Measurements from ENCODE around the gene AKAP13. TPM values are rescaled to one million over a fixed set of nuclear protein-coding genes. Genes with fewer than 3 reads are reported as not detected.
A peak's percentile ranks its signal among the peaks of the same experiment; 100 is the strongest.
"Not testable (repeated sequence)": the region's sequence is repeated elsewhere in the genome, so short reads cannot be mapped to it uniquely, and the experiment has no call there.

The AKAP13 gene
- total RNA-seq, 4 donors from 2014 or later = 128 to 460 (median 243) TPM

GRCh38 chr15:85429522-85429921, 49.1 kb downstream of the AKAP13 start:
- H3K36me3 ChIP-seq = no peaks in the 10 kb centered on the region
- no peaks in the 10 kb centered on the region for H3K9me3 ChIP-seq
- TF ChIP-seq POLR2A (IDR thresholded peaks at IDR 0.05) = no peak
- intact Hi-C loops (cut with DNase I; ENCODE audit: low total_unique reads) = no loop called here
- no peaks in the 10 kb centered on the region for H3K4me1 ChIP-seq
- no peaks in the 10 kb centered on the region for H3K27me3 ChIP-seq
- no peak overlapping the region for H3K27ac ChIP-seq
- no peak overlapping the region for H3K4me3 ChIP-seq
- DNase-seq = no peak

GRCh38 chr15:85430406-85431204, 50.2 kb downstream of the AKAP13 start:
- no peak overlapping the region for H3K4me3 ChIP-seq
- no peaks in the 10 kb centered on the region for H3K27me3 ChIP-seq
- DNase-seq = no peak
- no peaks in the 10 kb centered on the region for H3K36me3 ChIP-seq
- no peak for TF ChIP-seq POLR2A (IDR thresholded peaks at IDR 0.05)
- no peak for TF ChIP-seq CTCF (IDR thresholded peaks at IDR 0.05)
- H3K4me1 ChIP-seq = no peaks in the 10 kb centered on the region
- intact Hi-C loops (cut with DNase I; ENCODE audit: low total_unique reads) = no loop called here
- H3K27ac ChIP-seq = no peak overlapping the region
- no peaks in the 10 kb centered on the region for H3K9me3 ChIP-seq

DNA sequence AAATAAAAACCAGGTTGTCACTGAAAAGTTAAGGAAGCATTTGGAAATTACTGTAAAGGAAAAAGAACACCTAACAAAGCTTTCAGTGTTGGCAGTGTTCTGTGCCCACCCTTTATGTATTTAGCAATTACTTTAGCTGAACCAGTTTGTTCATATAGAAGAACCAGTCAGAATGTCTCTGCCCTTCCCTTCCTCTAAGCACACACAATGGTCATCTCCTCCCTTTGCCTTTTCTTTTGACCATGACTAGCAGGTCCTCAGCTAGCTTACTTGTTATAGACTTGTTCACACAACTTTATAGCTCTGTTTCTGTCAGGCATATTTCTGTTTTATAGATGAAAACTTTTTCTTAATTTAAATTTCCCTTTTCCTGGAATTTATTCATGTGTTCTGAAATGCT, 59.6 kb downstream of the AKAP13 start:
- Histone ChIP-seq H3K36me3 (no peaks in the 10 kb centered on the region), H3K27me3 (no peaks in the 10 kb centered on the region), H3K4me3 (no peak overlapping the region), H3K4me1 (peaks cover 3 to 14% of the 10 kb centered on the region in 2 donors), H3K27ac (no peak overlapping the region), H3K9me3 (no peaks in the 10 kb centered on the region)
- DNase-seq = no peak
- intact Hi-C loops (cut with DNase I; ENCODE audit: low total_unique reads) = no loop called here
- TF ChIP-seq CTCF (IDR thresholded peaks at IDR 0.05) = no peak
- TF ChIP-seq POLR2A (IDR thresholded peaks at IDR 0.05) = no peak

GRCh38 chr15:85440451-85440850, 60.0 kb downstream of the AKAP13 start:
- no peaks in the 10 kb centered on the region for H3K9me3 ChIP-seq
- no peak for TF ChIP-seq CTCF (IDR thresholded peaks at IDR 0.05)
- TF ChIP-seq POLR2A (IDR thresholded peaks at IDR 0.05) = no peak
- H3K4me3 ChIP-seq = no peak overlapping the region
- H3K27ac ChIP-seq = peak overlapping the region in 1 of 2 donors; percentile 5
- DNase-seq = no peak
- peaks cover 3 to 14% of the 10 kb centered on the region in 2 donors for H3K4me1 ChIP-seq
- no peaks in the 10 kb centered on the region for H3K36me3 ChIP-seq
- intact Hi-C loops (cut with DNase I; ENCODE audit: low total_unique reads) = no loop called here
- no peaks in the 10 kb centered on the region for H3K27me3 ChIP-seq

DNA sequence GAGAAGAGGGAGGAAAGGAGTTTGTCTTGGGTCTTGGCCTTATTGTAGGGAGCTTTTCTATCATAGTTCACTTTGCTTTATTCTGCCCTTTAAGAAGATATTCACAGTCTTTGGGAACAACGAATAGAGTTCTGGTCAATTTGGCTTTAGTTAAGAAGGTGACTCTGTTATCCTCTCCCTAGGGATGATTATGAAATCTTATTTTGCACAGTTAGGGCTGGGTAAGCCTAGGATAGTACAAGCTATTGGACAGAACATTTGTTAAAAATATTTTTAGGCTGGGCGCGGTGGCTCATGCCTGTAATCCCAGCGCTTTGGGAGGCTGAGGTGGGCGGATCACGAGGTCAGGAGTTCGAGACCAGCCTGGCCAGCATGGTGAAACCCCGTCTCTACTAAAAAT, 61.5 kb downstream of the AKAP13 start:
- H3K4me3 ChIP-seq; intact Hi-C loops (cut with DNase I; ENCODE audit: low total_unique reads); H3K9me3 ChIP-seq; H3K36me3 ChIP-seq; DNase-seq; H3K27me3 ChIP-seq: not testable (repeated sequence)
- H3K27ac ChIP-seq = peak overlapping the region in 1 of 2 donors; percentile 3
- H3K4me1 ChIP-seq = peaks cover 3 to 14% of the 10 kb centered on the region in 2 donors

GRCh38 chr15:85443046-85443445, 62.6 kb downstream of the AKAP13 start:
- Histone ChIP-seq H3K27ac (peak overlapping the region in 1 of 2 donors; percentile 32), H3K27me3 (no peaks in the 10 kb centered on the region), H3K4me1 (peaks cover 3 to 14% of the 10 kb centered on the region in 2 donors), H3K4me3 (no peak overlapping the region), H3K36me3 (no peaks in the 10 kb centered on the region), H3K9me3 (no peaks in the 10 kb centered on the region)
- TF ChIP-seq POLR2A (IDR thresholded peaks at IDR 0.05) (no peak), CTCF (IDR thresholded peaks at IDR 0.05) (no peak)
- intact Hi-C loops (cut with DNase I; ENCODE audit: low total_unique reads) = no loop called here
- DNase-seq = no peak

Data from uterus (tissue), 4 donors.